Motor neuron (in vitro differentiated cells): ENCODE results near the gene RBM23. TPM values are rescaled to one million over a fixed set of nuclear protein-coding genes. Genes with fewer than 3 reads are reported as not detected.

Experiments
- total RNA-seq, 8 experiments: library from RNA; unstranded; fragments of 300-600 nt; gene quantifications; 2 replicates each; pipeline versions ENCODE4 v1.2.3 to v1.2.4, GENCODE V29; 2022

Gene RBM23
- total RNA-seq, 8 experiments from 2014 or later, result 41.7 to 90.1 (median 56.0) TPM

Other genes starting within 250 kb of the RBM23 start
- 100 to 1,000 TPM in 3 of 8 experiments, 10 to 100 TPM in 5; 69.1 to 138 (median 84.1) TPM for gene OXA1L, start 152.5 kb downstream of the RBM23 start, total RNA-seq
- gene SLC7A7, start 103.7 kb downstream of the RBM23 start, total RNA-seq, result 1 to 10 TPM in 5 of 8 experiments, under 1 TPM in 3; 0.41 to 3.3 (median 1.4) TPM
- 100 to 1,000 TPM in 1 of 8 experiments, 10 to 100 TPM in 7; 60.7 to 112 (median 87.1) TPM for gene MRPL52, start 89.3 kb downstream of the RBM23 start, total RNA-seq
- 100 to 1,000 TPM in 2 of 8 experiments, 1 to 10 TPM in 5, under 1 TPM in 1; 0.35 to 290 (median 3.3) TPM for gene MMP14, start 82.6 kb downstream of the RBM23 start, total RNA-seq
- 10 to 100 TPM in 4 of 8 experiments, 1 to 10 TPM in 4; 3.9 to 55.5 (median 29.2) TPM for gene LRP10, start 47.4 kb downstream of the RBM23 start, total RNA-seq
- gene REM2, start 35.9 kb downstream of the RBM23 start, total RNA-seq, result 10 to 100 TPM in 4 of 8 experiments, 1 to 10 TPM in 3, under 1 TPM in 1; 0.92 to 16.1 (median 7.2) TPM
- 100 to 1,000 TPM in 2 of 8 experiments, 10 to 100 TPM in 6; 49.3 to 108 (median 83.0) TPM for gene PRMT5, start 10.2 kb upstream of the RBM23 start, total RNA-seq
- gene HAUS4, start 37.9 kb upstream of the RBM23 start, total RNA-seq, result 10 to 100 TPM in 5 of 8 experiments, 1 to 10 TPM in 3; 7.1 to 29.1 (median 12.7) TPM
- gene AJUBA, start 63.4 kb upstream of the RBM23 start, total RNA-seq, result 10 to 100 TPM in 4 of 8 experiments, 1 to 10 TPM in 4; 2.5 to 31.4 (median 8.9) TPM
- gene C14orf93, start 91.0 kb upstream of the RBM23 start, total RNA-seq, result 10 to 100 TPM in 1 of 8 experiments, 1 to 10 TPM in 7; 6.1 to 11.9 (median 7.1) TPM
- gene PSMB5, start 115.8 kb upstream of the RBM23 start, total RNA-seq, result 100 to 1,000 TPM; 109 to 312 (median 143) TPM
- gene PSMB11, start 123.1 kb upstream of the RBM23 start, total RNA-seq, result under 1 TPM in 6 of 8 experiments, not detected in 2; 0.05 to 0.76 (median 0.17) TPM
- 10 to 100 TPM in 4 of 8 experiments, 1 to 10 TPM in 4; 5.3 to 24.4 (median 11.0) TPM for gene CDH24, start 138.4 kb upstream of the RBM23 start, total RNA-seq
- 100 to 1,000 TPM in 4 of 8 experiments, 10 to 100 TPM in 4; 52.2 to 315 (median 121) TPM for gene ACIN1, start 176.0 kb upstream of the RBM23 start, total RNA-seq
- gene C14orf119, start 176.4 kb upstream of the RBM23 start, total RNA-seq, result 100 to 1,000 TPM in 1 of 8 experiments, 10 to 100 TPM in 7; 13.4 to 113 (median 35.1) TPM
- gene CIROP, start 185.8 kb upstream of the RBM23 start, total RNA-seq, result under 1 TPM in 6 of 8 experiments, not detected in 2; 0.05 to 0.22 (median 0.18) TPM
- gene CEBPE, start 200.1 kb upstream of the RBM23 start, total RNA-seq, result 1 to 10 TPM in 1 of 8 experiments, under 1 TPM in 1, not detected in 6; 0.52 to 1.6 TPM